NCI-H526 treated with DMSO at 0.1 percent for 48 hours (cell line): ENCODE data around the gene RNF123.
"Not testable (repeated sequence)": the region's sequence is repeated elsewhere in the genome, so short reads cannot be mapped to it uniquely, and the experiment has no call there.

Experiments used
- DNase-seq: peaks from one replicate; lab custom pipeline; 2025; lab: John Stamatoyannopoulos, UW

Gene RNF123

DNA sequence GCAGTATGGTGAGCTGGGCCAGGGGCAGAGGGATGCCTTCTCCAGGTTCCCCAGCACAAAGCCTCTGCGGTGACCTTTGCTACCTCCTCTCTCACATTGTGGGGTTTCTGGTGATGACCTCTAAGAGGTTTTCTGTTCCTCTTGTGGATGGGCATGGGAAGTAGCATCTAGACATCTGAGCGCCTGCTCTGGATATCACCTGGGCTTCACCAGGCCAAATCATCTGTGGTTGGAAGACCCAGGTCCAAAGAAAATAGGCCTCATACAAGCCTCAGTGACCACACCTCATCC, 8.2 kb upstream of the RNF123 start:
- DNase-seq: no peak

DNA sequence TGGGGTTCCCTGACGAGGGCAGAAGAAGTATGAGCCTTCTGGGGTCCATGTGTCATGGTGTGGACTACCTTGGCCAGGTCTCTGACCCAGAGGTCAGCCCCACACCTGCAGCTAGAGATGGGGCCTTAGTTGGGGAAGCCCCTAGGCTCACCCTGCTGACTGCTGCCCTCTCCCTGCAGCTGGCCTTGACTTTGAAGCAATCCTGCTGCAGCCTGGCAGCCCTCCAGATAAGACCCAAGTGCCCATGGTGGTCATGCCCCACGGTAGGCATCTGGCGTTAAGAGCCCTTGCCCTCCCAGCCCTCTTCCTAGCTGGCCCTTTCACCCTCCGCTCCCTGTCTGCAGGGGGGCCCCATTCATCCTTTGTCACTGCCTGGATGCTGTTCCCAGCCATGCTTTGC, 7.8 kb upstream of the RNF123 start:
- no peak for DNase-seq

DNA sequence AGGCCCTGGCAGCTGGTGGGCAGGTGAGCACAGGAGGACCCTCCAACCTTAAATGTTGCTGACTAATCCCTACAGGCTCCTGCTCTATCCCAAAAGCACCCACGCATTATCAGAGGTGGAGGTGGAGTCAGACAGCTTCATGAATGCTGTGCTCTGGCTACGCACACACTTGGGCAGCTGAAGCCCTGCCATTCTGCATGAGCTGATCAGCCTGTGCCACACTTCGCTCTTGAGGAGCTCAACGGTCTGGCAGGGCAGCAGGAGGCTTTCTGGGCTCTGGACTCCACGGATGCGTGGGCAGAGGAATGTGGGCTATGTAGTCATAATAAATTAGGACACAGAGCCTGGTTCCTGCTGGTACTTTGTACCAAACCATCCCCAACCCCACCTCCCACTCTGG, 6.2 kb upstream of the RNF123 start:
- DNase-seq: no peak

DNA sequence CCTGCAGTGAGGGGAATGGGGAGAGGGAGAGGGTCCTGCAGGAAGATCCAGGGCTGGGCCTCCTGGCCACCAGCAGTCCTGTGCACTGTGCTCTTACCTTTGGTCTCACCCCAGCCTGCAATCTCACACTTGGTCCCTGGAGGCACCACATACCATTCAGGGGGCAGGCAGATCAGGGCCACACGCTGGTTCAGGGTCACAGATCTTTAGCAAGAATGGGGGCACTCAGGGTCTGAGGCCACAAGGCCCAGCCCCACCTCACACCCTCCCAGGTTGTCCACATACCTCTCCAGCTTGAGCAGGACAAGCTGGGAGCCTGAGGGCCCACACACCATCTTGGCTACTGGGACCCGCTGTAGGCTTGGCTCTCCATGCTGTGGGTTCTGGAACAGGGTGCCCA, 4.9 kb upstream of the RNF123 start:
- not testable (repeated sequence) for DNase-seq

DNA sequence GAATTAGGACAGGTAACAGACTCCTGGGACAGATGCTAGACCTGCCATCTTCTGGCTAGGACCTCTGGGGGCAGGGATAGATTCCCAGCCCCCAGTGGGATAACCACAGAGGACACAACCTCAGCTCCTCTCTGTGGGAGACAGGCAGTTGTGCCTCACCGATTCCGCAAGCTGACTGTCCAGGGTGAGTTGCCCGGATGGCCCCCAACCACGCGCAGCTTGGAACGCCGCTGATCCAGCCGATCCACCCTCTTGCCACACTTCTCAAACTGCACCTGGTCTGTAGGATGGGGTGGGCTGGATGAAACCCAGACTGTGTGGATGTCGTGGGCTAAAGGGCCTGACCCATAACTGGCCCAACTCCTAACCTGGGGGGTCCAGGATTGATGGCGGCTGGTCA, 4.3 kb upstream of the RNF123 start:
- DNase-seq: not testable (repeated sequence)

DNA sequence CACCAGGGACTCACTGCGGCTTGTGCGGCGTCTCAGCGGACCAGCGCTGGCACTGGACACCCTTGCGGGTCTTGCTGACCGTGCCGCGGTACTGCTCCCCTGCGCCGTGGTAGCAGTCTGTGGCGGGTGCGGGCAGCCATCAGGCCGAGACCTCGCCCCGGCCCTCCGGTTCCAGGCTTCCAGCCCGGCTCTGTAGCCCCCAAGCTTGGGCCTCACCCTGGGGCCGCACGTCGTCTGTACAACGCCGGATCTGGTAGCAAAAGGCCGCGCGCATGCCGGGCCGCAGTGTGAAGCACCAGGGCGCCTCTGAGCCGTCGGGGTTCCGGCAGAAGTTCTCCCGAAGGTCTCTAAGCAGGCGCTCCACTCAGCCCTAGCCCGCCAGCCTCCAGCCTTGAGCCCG, 3.5 kb upstream of the RNF123 start:
- DNase-seq: not testable (repeated sequence)

DNA sequence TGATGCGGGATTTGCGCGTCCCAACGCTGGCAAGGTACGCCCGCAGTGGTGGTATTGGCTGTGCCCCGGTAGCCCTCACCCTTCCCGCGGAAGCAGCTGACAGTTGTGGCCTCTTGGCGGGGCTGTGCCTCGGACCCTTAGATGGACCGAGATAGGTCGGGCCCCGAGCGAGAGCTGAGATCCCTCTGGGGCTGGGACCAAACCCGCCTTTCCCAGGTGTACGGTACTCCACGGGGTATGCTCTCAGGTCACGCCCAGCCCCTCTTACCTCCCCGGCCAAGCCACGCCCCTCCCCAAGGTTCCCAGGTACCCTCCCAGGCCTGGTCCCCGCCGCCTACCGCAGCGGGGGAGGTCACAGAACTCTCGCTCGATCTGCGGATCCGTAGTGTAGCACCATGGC, 3.0 kb upstream of the RNF123 start:
- DNase-seq: not testable (repeated sequence)

DNA sequence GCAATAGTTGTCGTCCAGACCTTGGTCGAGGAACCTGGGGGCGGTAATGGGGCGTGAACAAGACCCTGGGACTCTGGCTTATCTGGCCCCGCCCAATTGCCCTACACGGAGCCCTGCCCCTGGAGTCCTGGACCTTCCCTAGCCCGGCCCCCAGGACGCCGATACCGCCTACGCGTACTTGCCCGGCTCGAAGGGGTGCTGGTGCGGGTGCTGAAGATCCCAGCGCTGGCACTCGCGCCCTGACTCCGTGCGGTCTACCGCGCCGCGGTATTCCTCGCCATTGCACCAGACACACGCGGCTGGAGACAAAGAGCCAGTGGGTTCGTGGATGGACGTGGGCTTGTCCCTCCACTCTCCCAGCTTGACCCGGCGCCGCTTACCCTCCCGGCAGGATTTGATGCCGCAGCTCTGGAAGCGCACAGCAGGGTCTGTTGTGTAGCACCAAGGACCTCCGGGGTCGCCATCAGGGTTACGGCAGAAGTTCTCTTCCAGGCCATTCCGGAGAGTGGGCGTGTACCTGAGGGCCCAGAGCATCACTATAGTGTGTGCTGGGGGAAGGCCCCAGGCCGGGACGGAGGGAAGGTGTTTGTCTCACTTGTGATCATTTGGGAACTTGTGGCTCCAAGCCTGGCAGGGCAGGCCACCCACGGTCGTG, 2.5 kb upstream of the RNF123 start:
- DNase-seq: not testable (repeated sequence)

DNA sequence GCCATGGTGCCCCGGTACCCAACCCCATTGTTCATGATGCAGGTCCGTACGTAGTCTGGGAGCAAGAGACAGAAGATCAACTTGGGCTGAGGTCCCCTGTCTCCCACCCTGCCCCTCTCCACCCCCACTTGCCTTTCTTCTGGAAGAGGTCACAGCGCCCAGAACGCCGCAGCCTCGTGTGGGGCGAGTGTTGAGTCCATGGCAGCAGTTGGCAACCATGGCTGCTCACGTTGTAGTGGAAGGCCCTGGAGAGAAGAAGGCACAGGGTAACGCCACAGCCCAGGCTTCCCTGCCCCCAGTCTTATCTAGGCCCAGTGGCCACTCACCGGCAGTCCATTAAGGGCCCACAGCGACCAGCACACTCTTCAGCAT, 1.9 kb upstream of the RNF123 start:
- DNase-seq: not testable (repeated sequence)

DNA sequence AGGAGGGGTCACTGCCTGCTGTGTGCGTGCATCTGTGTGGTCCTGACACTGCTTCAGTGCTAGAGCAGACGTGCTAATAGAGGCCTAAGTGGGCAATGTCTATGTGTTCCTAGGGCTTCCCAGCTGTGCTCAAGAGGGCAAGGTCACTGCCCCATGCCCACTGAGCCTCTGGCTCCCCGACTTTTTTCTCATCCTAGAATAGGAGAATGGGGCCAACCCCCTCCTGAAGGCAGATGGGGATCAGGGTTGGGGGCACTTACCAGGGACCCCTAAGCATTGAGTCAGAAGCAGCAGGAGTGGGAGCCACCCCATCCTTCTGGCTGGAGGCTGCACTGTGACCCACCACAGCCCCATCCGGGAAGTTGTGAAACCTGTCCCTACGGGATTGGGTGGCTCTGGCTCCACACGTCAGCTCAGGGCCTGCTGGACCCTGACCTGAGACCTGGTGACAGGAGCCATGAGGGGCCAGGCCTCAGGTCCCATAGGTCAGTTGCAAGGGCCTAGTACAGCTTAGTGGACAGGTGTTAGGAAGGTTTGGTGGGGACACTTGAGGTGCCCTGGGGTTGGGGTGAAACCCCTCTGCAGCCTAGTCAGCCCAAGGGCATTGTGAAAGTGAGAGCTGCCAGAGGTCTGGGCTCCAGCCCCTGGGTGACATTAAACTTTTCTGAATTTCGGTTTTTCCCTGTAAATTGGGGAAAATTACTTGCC, 865 bp upstream of the RNF123 start:
- not testable (repeated sequence) for DNase-seq

DNA sequence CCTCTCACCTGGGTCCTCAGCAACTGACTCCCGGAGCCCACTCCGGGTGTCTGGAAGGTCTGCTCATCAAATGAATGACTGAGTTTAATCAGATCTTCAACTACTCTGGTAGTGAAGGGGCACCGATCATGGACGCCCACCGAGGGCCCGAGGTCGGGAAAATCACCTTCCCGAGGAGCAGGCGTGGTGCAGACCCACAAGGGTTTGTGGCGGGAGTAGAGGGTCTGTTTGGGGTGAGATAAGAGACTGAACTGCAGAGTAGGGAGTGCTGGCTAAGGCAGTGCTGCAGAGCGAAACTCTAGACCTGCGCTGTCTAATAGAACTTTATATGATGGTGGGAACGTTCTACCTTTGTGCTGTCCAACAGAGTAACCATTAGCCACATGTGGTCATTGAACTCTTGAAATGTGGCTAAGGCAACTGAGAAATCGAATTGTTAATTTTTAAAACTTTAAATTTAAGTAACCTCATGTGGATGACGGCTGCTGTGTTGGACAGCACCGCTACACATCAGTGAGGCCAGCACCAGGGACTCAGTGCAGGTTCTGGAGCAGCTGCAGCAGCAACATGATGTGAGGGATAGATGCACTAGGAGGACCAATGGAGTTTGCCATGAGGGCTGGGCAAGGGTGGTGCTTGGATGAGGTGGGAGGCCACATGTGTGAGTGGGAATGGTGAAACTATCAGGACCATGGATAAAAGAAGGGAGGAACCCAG, 709 bp downstream of the RNF123 start:
- not testable (repeated sequence) for DNase-seq

DNA sequence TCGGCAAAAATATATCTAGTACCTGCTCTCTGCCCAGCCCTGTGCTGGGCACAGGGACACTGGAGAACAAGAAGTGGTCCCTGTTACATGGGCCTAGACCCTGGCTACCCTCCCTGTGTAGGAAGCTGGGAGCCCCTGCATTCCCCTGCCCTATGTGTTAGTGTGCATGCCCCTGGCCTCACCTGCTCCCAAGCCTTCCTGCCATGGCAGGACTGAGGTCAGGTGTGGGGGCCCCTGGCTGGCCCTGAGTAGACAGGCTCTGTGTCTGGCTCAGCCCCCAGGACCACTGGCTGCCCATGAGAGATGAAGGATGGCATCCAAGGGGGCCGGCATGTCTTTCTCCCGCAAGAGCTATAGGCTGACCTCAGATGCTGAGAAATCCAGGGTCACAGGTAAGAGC, 1.5 kb downstream of the RNF123 start:
- DNase-seq: not testable (repeated sequence)

DNA sequence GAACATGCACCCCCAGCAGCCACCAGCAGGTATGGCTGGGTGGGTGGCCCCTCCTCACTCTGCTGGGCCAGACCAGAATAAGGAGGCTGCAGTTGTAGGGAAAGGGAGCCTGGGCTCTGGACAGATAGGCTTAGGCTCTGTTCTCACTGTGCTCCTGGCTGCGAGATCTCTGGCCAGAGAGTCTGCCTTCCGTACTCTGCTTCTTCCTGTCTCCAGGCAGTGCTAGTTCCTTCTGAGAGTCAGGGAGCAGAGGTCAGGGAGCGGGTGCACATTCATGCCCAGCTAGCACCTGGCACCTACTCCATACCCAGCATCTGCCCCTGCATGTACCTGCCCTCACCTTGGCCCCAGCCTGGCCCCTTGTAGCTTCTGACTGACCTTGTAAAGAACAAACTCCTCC, 2.1 kb downstream of the RNF123 start:
- not testable (repeated sequence) for DNase-seq

DNA sequence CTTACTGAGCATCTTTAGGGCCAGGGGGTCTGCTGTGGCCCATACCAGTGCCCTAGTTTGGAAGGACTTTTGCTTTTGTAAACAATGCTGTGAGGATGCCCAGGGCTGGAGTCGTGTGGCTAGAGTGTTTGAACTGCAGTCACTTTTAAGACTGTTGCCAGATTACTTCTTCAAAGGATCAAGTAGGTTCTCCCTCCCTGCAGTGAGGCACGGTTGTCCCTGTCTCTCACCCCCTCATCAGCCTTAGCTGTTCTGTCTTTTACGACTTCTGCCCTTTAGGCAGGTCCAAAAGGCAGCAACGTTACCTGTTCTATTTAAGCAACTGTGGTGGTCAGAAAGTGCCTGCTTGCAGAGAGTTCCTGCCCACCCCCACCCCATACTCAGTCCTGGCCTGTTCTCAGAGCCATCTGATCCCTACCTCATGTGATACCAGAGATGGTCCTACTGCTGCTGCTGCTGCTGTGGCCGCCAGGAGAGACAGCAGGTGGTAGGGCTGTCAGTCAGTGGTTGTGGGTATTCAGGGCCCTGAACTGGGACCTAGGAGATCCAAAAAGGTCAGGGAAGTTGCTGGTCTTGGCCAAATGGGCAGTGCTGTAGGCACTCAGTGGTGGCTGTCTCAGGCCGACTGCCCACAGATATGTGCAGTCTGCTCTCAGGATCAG, 5.2 kb downstream of the RNF123 start:
- DNase-seq: not testable (repeated sequence)

DNA sequence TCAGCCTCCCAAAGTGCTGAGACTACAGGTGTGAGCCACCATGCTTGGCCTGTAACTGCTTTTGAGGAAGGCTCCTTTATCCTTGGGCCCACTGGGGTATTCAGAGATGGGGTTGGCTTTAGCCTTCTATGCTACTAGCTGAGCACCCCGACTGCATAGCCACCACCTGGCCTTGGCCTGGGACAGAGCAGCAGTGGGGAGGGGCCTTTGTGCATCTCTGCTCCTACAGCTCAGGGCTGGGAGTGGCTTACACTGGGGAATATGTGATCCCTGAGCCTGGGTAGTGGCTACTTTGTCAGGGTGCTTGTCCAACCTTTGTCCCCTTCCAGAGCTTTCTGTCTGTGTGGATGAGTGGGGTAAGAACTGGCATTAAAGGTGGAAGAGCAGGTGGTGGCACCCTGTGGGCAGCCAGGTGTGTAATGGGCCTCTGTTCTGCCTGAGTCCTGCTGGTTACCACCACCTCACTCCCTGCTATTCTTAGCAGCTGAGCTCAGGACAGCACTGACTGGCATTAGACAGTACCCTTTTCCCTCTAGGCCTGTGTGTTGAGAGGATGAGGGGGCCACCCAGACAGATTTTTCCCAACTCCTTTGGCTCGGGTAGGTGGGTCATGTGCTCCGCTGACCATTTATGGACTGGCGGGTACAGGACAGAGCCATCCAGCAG, 6.1 kb downstream of the RNF123 start:
- not testable (repeated sequence) for DNase-seq

DNA sequence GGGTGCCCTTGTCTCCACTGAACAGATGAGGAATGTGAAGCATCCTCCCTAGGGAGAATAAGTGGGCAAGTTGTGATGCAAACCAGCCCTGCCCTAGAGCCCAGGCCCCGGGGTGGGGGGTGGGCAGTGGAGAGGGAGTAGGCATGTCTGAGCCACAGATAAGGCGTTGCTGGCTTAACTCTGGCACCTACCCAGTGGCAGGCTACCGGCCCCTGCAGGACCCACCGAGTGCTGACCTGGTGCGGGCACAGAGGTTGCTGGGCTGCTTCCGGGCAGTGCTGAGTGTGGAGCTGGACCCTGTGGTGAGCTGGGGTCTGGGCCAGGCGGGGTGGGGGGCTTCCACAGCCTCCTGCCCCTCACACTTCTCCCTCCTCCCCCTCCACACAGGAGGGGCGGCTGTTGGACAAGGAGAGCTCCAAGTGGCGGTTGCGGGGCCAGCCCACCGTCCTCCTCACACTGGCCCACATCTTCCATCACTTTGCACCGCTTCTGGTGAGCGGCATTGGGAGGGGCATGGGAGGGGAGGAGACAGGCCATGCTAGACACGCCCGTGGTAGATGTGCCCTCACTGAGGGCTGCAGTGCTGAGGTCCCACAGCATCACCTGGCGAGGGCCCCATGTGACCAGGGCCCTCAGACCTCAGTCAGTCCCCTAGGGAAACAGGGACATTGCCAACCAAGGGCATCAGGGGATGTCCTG, 10.1 kb downstream of the RNF123 start:
- no peak for DNase-seq

DNA sequence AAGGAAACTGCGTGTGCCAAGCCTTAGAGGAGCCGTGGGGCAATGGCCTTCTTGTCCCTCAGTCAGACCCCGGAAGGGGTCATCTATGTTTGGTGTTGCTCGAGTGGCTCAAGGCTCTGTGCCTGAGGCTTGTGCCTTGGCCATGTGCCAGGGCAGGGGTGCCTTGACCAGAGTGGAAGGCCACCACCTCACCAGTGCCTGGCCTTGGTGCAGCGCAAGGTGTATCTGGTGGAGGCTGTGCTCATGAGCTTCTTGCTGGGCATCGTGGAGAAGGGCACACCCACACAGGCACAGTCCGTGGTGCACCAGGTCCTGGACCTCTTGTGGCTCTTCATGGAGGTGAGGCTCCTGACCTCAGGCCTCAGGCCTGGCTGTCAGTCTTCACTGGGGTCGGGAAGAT, 10.7 kb downstream of the RNF123 start:
- no peak for DNase-seq

DNA sequence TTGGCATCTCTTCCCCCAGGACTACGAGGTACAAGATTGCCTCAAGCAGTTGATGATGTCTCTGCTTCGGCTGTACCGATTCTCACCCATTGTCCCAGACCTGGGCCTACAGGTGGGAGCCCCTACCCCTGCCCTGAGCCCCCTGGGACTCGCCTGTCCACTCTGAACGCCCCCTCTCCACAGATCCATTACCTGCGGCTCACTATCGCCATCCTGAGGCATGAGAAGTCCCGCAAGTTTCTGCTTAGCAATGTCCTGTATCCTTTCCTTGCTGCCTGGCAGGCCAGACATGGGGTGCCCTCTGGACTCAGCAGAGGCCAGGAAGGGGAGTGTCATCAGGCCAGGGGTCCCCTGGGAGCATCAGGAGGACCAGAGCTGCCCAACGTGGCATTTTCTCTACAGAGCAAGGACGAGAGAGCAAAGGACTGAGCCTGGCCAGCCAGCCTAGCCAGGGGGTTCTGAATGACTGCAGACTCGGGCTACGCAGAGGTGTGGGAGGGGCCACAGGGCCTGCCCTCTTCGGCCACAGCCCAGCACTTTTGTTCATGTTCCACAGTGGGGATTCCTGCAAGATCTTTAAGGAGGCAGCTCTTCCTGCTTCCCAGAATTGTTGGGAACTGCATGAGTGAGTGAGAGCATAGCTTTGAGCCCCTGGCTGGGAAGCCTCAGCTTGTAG, 11.2 kb downstream of the RNF123 start:
- DNase-seq: no peak

DNA sequence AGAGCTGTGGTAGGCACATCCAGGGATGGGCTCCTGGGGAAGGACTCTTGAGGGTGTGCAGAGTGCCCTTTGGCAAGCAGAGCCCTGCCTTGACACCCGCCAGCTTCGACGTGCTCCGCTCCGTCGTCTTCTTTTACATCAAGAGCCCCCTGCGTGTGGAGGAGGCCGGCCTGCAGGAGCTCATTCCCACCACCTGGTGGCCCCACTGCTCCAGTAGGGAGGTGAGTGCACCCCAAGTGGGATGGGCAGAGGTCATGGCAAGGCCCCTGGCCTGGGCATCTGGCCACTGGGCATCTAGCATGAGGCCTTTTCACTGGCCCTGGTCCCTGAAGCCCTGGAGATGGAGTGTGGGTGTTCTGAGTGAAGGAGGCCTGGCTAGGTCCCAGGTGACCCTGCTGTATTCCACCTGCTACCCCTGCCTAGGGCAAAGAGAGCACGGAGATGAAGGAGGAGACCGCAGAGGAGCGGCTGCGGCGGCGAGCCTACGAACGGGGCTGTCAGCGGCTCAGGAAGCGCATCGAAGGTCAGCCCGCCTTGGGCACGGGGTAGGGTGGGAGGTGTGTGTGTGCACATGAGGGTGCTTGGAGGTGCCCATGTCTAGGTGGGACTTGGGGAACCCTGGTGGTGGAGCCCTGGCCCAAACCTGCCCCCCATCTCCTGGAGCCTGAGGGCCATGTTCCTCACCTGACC, 12.2 kb downstream of the RNF123 start:
- no peak for DNase-seq

DNA sequence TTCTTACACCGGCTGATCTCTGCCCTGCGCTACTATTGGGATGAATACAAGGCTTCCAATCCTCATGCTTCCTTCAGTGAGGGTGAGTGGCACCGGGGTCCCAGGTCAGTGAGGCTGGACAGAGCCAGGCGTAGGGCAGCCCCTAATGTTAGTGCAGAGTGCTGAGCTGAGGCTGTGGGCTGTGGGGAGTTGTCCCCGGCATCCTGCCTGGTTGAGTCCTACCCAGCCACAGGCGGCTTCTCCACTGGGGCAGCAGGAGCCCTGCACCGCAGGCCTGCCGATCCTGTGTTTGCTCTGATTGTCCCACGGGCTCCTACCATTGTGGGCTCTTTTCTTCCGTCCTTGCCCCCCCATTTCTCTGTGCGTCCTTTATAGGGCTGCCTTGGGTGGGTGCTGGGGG, 13.3 kb downstream of the RNF123 start:
- DNase-seq: no peak
